HL-60 (cell line): Measurements from ENCODE around the gene CNNM3.

Experiments used
- DNase-seq, 2 experiments: peaks; one replicate each; pipeline ENCODE4 v3.0.0-alpha.2; 2010 to 2020; ENCODE audit warnings: low read depth in 1 of 2, low spot score in 1 of 2
- H3K27ac ChIP-seq: fragments of 250-450 bp; sonication (Bioruptor Pico); replicated peaks from 2 replicates; pipeline ENCODE4 v1.5.1; 2020; ENCODE audit warnings: mild to moderate bottlenecking, moderate library complexity
- H3K27me3 ChIP-seq: fragments of 250-450 bp; sonication (Bioruptor Pico); 2 replicates; pipeline ENCODE4 v1.5.1; 2021; ENCODE audit warnings: mild to moderate bottlenecking, moderate library complexity; ENCODE audit not compliant: insufficient read depth, poor library complexity, severe bottlenecking
- H3K4me3 ChIP-seq: replicated peaks from 2 replicates; pipeline ENCODE4 v1.5.1; 2011; ENCODE audit warnings: mild to moderate bottlenecking, control low read depth, low read length; ENCODE audit not compliant: insufficient read depth
- GABPA ChIP-seq: IDR thresholded peaks from 2 replicates; pipeline ENCODE4 v1.6.1; 2012; ENCODE audit warnings: low read depth
- POLR2AphosphoS5 ChIP-seq: IDR thresholded peaks from 2 replicates; pipeline ENCODE4 v1.6.1; 2012; ENCODE audit warnings: low read depth
- SPI1 ChIP-seq: IDR thresholded peaks from 2 replicates; pipeline ENCODE4 v1.6.1; 2012; ENCODE audit warnings: low read depth, mild to moderate bottlenecking, borderline replicate concordance
- TF ChIP-seq, protein P1 (sequence below): IDR thresholded peaks from 2 replicates; pipeline ENCODE4 v1.6.1; 2012; ENCODE audit warnings: low read depth; ENCODE audit not compliant: insufficient replicate concordance
- TF ChIP-seq, protein P2 (sequence below): IDR thresholded peaks from one replicate; pipeline ENCODE4 v1.5.1; 2011; ENCODE audit warnings: low read length, control low read depth, inconsistent platforms; ENCODE audit not compliant: insufficient read depth

The CNNM3 gene

DNA sequence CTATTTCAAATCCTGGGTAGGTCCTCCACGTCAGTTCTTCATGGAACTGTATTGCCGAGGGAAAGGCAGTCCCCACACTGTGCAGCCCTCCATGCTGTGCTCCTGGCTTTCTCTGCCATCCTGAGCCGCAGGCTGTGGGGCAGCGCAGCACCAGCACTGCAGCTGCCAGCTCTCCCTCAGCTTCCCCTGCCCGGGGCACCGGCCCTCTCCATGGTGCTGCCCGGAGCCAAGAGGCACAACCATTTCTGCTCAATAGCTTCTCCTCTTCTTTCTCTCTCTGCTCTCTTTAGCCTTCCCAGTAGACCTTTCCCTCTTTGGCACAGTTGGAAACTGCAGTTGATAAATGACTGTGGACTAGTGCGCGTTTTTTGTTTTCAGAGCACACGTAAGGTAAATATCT lies 15.6 kb downstream of the CNNM3 start:
- no peak for TF ChIP-seq SPI1
- no peak for TF ChIP-seq POLR2AphosphoS5
- TF ChIP-seq, protein P1, sequence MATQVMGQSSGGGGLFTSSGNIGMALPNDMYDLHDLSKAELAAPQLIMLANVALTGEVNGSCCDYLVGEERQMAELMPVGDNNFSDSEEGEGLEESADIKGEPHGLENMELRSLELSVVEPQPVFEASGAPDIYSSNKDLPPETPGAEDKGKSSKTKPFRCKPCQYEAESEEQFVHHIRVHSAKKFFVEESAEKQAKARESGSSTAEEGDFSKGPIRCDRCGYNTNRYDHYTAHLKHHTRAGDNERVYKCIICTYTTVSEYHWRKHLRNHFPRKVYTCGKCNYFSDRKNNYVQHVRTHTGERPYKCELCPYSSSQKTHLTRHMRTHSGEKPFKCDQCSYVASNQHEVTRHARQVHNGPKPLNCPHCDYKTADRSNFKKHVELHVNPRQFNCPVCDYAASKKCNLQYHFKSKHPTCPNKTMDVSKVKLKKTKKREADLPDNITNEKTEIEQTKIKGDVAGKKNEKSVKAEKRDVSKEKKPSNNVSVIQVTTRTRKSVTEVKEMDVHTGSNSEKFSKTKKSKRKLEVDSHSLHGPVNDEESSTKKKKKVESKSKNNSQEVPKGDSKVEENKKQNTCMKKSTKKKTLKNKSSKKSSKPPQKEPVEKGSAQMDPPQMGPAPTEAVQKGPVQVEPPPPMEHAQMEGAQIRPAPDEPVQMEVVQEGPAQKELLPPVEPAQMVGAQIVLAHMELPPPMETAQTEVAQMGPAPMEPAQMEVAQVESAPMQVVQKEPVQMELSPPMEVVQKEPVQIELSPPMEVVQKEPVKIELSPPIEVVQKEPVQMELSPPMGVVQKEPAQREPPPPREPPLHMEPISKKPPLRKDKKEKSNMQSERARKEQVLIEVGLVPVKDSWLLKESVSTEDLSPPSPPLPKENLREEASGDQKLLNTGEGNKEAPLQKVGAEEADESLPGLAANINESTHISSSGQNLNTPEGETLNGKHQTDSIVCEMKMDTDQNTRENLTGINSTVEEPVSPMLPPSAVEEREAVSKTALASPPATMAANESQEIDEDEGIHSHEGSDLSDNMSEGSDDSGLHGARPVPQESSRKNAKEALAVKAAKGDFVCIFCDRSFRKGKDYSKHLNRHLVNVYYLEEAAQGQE = peak; percentile 89
- no peak for TF ChIP-seq GABPA
- TF ChIP-seq, protein P2, sequence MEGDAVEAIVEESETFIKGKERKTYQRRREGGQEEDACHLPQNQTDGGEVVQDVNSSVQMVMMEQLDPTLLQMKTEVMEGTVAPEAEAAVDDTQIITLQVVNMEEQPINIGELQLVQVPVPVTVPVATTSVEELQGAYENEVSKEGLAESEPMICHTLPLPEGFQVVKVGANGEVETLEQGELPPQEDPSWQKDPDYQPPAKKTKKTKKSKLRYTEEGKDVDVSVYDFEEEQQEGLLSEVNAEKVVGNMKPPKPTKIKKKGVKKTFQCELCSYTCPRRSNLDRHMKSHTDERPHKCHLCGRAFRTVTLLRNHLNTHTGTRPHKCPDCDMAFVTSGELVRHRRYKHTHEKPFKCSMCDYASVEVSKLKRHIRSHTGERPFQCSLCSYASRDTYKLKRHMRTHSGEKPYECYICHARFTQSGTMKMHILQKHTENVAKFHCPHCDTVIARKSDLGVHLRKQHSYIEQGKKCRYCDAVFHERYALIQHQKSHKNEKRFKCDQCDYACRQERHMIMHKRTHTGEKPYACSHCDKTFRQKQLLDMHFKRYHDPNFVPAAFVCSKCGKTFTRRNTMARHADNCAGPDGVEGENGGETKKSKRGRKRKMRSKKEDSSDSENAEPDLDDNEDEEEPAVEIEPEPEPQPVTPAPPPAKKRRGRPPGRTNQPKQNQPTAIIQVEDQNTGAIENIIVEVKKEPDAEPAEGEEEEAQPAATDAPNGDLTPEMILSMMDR = no peak
- no peak for DNase-seq
- Histone ChIP-seq H3K27ac (no peak overlapping the region), H3K27me3 (no peaks in the 10 kb centered on the region), H3K4me3 (no peak overlapping the region)

DNA sequence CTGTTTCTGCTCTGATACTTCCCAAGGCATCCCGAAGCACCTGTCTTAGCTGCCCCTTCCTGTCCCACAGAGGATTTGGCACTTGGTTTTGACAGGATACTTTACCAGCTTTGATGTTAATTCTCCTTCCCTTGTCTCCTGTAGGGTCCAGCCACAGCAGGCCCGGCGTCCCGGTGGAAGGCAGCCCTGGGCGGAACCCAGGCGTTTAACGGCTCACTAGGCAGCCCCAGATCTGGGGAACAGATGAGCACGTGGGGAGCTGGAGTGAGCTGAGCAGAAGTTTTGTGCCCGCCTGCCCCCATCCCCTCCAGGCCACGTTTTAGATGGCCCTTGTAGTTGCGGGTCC lies 16.3 kb downstream of the CNNM3 start:
- Histone ChIP-seq H3K4me3 (no peak overlapping the region), H3K27ac (no peak overlapping the region), H3K27me3 (no peaks in the 10 kb centered on the region)
- TF ChIP-seq SPI1 (no peak), GABPA (no peak)
- DNase-seq = no peak

DNA sequence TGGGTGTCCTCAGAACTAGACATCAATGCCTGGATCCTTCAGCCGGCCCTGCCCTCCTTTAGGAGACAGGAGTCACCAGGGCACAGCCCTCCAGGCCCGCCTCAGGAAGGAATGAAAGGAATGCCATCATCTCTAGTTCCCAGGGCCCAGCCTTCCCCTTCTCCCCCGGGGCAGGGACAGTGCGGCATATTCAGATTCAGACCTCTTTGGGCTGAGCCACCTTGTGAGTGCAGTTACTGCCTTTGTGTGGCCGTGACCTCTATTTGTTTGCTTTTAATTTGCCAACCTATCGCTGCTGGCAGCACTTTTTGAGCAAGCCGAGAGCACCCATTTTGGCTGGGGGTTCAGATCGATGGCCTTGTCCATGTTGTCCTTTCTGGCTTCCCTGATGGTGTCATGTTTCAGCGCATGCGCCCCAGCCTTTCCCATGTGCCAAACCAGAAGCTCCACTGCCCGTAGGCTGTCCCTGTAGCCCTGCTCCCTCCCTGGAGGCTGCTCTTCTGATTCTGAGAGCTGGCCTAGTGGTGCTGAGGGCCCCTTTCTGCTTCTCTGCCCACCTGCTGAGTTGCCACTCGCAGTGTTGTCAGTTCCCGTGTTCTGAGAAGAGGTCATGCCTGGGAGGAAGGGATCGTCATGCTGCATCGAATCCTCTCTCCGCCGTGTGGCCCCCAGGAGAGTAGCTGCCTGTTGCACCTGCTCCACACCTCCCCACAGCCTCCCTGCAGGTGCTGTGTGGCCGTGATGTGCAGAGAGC lies 16.9 kb downstream of the CNNM3 start:
- no peak overlapping the region for H3K4me3 ChIP-seq
- no peak for TF ChIP-seq SPI1
- TF ChIP-seq, protein P2 = no peak
- TF ChIP-seq POLR2AphosphoS5 = no peak
- DNase-seq = no peak
- no peak overlapping the region for H3K27ac ChIP-seq
- no peaks in the 10 kb centered on the region for H3K27me3 ChIP-seq

DNA sequence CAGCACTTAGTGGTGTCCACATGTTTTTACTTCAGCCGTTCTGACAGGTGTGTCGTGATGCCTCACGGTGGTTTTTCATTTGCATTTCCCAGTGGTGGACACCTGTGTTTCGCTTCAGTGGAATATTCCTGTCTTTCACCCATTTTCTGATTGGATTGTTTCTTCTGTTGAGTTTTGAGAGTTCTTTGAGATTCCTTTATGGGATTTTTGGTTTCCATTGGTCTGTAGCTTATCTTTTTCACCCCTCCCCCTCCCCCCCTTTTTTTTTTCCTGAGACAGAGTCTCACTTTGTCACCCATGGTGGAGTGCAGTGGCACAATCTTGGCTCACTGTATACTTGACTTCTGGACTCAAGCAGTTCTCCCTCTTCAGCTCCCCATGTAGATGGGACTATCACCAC lies 19.8 kb downstream of the CNNM3 start:
- H3K4me3 ChIP-seq = no peak overlapping the region
- H3K27ac ChIP-seq = no peak overlapping the region
- no peak for DNase-seq
- no peaks in the 10 kb centered on the region for H3K27me3 ChIP-seq
- TF ChIP-seq, protein P2 = no peak
- TF ChIP-seq, protein P1 = no peak
- no peak for TF ChIP-seq SPI1
- TF ChIP-seq POLR2AphosphoS5 = no peak
